Bronchial epithelial cell (primary cell): Measurements from ENCODE around the gene ANKH. TPM values are rescaled to one million over a fixed set of nuclear protein-coding genes. Genes with fewer than 3 reads are reported as not detected.
"Not testable (repeated sequence)": the region's sequence is repeated elsewhere in the genome, so short reads cannot be mapped to it uniquely, and the experiment has no call there.

Experiments
- DNase-seq: peaks from one replicate; pipeline ENCODE4 v3.0.0-alpha.2; 2010; ENCODE audit warnings: low read depth
- FAIRE-seq: peaks from 2 replicates; lab custom pipeline; 2011; peaks lifted over from hg19 to GRCh38; lab: Jason Lieb, UNC
- H3K27me3 ChIP-seq: 2 replicates; pipeline ENCODE4 v1.5.1; 2011; ENCODE audit warnings: low read length; ENCODE audit not compliant: control insufficient read depth, insufficient read depth
- H3K36me3 ChIP-seq: 2 replicates; pipeline ENCODE4 v1.5.1; 2011; ENCODE audit warnings: low read length; ENCODE audit not compliant: control insufficient read depth, insufficient read depth
- H3K4me3 ChIP-seq: 2 replicates; pipeline ENCODE4 v1.5.1; 2011; ENCODE audit warnings: mild to moderate bottlenecking, low read depth, low read length, control low read depth
- CTCF ChIP-seq: IDR thresholded peaks from 2 replicates; pipeline ENCODE4 v1.5.1; 2011; ENCODE audit warnings: mild to moderate bottlenecking, moderate library complexity, low read length, control low read depth, inconsistent platforms; ENCODE audit not compliant: insufficient read depth, severe bottlenecking
- total RNA-seq: library from RNA; depleted of rRNA; stranded (reverse); fragments of >200 nt; gene quantifications from 2 replicates; pipeline ENCODE4 v1.2.1, GENCODE V29; 2014

Gene ANKH
- 11.1 and 12.9 TPM in 2 replicates for total RNA-seq

- FAIRE-seq, result no peak
- TF ChIP-seq CTCF, result peak; percentile 21
- Histone ChIP-seq H3K4me3 (peak within 1 kb of the TSS; percentile 88), H3K36me3 (no peaks in the 10 kb centered on the region), H3K27me3 (no peaks in the 10 kb centered on the region)
- peak; percentile 43 for DNase-seq
Observed at GRCh38 chr5:14871214-14872069, at the start of gene ANKH. Gene ANKH (minus strand): TSS chr5:14871778. CDS start chr5:14871447, 331 bp downstream.

- Histone ChIP-seq H3K36me3 (no peaks in the 10 kb centered on the region), H3K4me3 (no peak overlapping the region), H3K27me3 (no peaks in the 10 kb centered on the region)
- DNase-seq (no peak), FAIRE-seq (no peak)
- TF ChIP-seq CTCF, result no peak
Observed at GRCh38 chr5:14920121-14920520, 48.5 kb upstream of the ANKH start.

GRCh38 chr5:14919106-14919505 lies 47.5 kb upstream of the ANKH start:
- not testable (repeated sequence) for H3K36me3 ChIP-seq, H3K27me3 ChIP-seq, DNase-seq, FAIRE-seq, H3K4me3 ChIP-seq

GRCh38 chr5:14917719-14918118 lies 46.1 kb upstream of the ANKH start:
- H3K4me3 ChIP-seq, result no peak overlapping the region
- no peak for DNase-seq
- H3K36me3 ChIP-seq, result no peaks in the 10 kb centered on the region
- FAIRE-seq, result no peak
- no peak for TF ChIP-seq CTCF
- no peaks in the 10 kb centered on the region for H3K27me3 ChIP-seq

GRCh38 chr5:14915291-14915952 lies 43.8 kb upstream of the ANKH start:
- DNase-seq (no peak), FAIRE-seq (no peak)
- H3K27me3 ChIP-seq, result no peaks in the 10 kb centered on the region
- TF ChIP-seq CTCF, result no peak
- no peaks in the 10 kb centered on the region for H3K36me3 ChIP-seq
- no peak overlapping the region for H3K4me3 ChIP-seq

- Histone ChIP-seq H3K36me3 (no peaks in the 10 kb centered on the region), H3K4me3 (no peak overlapping the region), H3K27me3 (no peaks in the 10 kb centered on the region)
- DNase-seq (peak; percentile 78), FAIRE-seq (no peak)
- TF ChIP-seq CTCF, result no peak
Observed at GRCh38 chr5:14914623-14915260, 43.2 kb upstream of the ANKH start.
